Stimulated activated CD8-positive, alpha-beta memory T cell treated with anti-CD3 and anti-CD28 coated beads, Interleukin-15, amount 100 ng/mL, for 48 hours (primary cell): ENCODE data around the gene SEPSECS.
A peak's percentile ranks its signal among the peaks of the same experiment; 100 is the strongest.

ENCODE experiments used
- DNase-seq, 2 donors: peaks; one replicate each; pipeline ENCODE4 v3.0.0-alpha.2; 2020; ENCODE audit warnings: low read depth in 2 of 2

SEPSECS gene

GRCh38 chr4:25155947-25156346, 4.3 kb downstream of the SEPSECS start:
- DNase-seq: no peak

DNA sequence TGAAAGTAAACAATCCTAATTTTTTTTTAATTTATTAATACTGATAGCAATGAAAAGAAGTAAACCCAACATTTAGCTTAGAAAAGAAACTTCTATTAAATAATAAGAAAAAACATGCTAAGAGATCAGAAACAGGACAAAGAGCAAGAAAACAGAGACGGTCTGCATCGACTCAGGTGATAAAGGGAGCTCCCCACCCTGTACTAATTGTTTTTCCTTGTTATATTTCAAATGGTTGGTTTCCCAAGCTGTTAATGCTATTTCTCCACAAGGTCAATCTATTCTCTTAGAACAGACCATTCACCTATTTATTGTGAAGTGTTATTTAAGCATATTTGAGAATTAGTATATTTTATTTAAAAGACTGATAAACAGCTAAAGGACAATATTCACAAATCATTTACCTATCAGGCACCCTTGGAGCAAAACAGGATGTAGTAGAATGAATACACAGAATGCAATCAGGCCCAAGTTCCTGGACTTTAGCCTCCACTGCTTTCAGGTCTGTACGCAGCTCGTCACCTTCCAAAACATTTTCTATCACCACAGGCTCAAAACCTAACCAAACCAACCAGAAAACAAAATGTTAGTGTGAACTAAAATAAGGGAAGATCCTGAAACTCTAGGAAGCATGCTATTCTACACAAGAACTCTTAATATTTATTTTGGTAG, 5.5 kb downstream of the SEPSECS start:
- no peak for DNase-seq

- DNase-seq: no peak
Observed at GRCh38 chr4:25146076-25146475, 14.2 kb downstream of the SEPSECS start.

DNA sequence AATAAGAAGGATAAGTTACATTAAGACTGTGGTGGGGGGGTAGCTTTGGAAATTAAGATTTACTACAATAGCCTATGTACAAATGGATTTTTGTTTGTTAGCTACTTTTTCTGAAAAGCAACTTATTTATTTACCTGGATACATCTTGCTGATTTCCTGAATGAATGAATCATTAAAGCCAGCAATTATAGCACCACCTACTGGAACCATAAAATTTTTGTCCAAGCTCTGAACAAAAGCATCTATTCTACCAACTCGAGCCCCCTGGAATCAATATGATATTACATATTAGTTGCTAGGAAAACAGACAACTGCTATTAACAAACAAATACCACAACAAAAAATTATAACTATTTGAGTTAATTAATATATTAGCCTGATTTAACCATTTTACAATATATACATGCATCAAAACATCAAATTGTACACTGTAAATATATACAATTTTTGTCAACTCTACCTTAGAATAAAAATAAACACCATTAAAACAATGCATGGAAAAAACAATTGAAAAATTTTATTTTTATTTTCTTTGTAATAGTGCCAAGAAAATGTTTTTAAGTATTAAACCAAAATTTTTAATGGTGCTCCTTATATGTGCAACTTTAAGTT, 15.3 kb downstream of the SEPSECS start:
- DNase-seq: no peak

DNA sequence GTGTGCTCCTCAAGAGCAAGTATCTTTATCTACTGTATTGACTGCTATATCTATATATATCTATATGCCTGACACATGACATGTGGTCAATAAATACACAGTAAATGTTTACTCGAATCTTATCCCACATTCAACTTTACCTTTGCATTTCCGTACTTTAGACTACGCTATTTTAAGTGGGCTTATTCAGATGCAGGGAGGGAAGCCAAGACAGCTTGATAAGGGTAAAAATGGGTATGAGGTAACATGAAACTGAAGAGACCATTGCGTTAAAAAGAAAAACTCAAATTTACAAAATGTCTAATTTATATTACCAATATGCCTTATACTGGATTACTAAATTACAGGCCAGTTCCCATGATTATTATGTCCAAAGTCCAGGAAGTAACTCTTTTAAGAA, 17.8 kb downstream of the SEPSECS start:
- no peak for DNase-seq

DNA sequence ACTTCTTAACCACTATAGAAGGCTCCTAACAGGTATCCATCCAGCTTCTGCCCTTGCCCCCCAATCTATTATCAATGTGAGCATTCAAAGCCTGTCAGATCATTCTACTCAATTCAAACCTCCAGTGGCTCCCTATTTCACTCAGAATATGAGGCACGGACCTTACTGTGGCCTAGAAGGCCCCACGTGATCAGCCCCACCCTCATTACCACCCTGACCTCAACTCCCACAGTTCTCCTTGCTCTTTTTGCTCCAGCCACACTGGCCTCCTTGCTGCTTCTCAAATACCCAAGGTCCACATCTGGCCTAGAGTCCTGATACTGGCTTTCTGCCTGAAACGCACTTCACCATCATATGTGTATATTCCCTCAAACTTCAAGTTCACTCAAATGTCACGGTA, 18.7 kb downstream of the SEPSECS start:
- DNase-seq: no peak

DNA sequence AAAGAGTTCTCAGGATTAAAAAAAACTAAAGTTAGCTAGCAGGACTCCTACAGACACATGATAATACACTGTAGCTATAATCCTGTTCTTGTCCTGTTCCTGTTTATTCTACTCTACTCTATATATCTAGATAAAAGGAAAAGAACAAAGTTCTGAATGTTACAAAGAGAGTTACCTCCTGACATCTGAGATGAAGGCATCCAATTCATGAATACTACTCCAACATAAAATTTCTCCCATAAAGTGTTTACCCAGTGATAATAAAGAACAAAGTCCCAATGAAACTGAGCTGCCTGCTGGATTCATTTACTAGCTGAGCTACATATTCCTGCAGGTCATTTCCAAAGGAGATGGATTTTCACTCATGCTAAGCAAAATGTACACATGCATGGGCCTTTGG, 27.1 kb downstream of the SEPSECS start:
- DNase-seq: no peak

DNA sequence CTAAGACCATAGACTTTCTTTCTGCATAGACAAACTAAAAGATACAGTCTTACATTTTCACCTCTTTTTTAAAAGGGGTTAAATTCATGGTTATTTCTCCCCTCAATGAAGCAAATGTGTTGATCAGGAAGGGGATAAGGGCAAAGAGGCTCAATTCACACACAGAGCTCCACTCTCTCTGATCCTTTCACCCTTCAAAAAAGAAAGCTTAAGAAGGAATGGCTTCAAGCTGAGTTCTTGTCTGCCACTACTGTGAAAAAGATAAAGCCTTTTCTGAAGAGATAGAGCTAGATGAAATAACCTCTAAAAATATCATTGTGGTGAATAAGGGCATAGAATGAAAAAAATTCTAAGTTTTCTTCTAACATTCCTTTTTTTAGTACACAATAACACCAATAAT, 28.3 kb downstream of the SEPSECS start:
- no peak for DNase-seq

DNA sequence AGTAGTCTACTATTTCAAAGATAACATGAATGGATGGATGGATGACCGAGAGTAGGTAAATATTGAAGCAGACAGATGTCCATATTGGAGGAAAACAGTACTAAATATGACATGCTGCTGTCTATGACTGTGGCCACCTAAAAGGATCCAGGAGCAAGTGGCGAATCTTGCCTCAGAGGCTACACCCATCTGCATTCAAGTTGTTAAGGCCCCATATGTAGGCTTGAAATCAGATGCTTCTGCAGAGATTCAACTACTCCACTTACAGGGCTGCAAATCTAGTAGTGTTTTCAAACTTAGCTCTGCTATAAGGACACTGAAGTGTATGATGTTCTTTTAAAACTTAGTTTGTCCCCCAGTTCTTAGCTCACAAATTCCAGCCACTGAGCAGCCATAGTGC, 28.9 kb downstream of the SEPSECS start:
- DNase-seq: no peak

DNA sequence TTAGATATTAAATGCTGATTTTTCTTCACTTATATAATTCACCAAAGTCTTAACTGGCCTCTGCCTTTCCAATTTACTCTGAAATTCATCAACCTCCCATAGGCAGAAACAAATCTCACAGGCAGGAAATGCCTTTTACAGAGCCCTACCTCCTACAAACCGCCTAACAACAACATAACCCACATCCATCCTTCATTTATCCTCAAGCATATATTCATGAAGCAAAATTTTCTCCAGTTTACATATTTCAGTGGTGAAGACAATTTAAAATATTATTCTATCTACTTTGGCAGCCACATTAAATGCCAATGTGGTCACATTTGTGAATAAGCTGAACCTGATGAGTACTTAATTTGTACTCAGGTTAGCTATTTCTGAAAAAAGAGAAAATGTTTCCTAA, 30.3 kb downstream of the SEPSECS start:
- no peak for DNase-seq

- DNase-seq: no peak
Observed at GRCh38 chr4:25128671-25129070, 31.6 kb downstream of the SEPSECS start.

GRCh38 chr4:25123236-25123635, 37.0 kb downstream of the SEPSECS start:
- peak in 1 of 2 donors; percentile 5 for DNase-seq

DNA sequence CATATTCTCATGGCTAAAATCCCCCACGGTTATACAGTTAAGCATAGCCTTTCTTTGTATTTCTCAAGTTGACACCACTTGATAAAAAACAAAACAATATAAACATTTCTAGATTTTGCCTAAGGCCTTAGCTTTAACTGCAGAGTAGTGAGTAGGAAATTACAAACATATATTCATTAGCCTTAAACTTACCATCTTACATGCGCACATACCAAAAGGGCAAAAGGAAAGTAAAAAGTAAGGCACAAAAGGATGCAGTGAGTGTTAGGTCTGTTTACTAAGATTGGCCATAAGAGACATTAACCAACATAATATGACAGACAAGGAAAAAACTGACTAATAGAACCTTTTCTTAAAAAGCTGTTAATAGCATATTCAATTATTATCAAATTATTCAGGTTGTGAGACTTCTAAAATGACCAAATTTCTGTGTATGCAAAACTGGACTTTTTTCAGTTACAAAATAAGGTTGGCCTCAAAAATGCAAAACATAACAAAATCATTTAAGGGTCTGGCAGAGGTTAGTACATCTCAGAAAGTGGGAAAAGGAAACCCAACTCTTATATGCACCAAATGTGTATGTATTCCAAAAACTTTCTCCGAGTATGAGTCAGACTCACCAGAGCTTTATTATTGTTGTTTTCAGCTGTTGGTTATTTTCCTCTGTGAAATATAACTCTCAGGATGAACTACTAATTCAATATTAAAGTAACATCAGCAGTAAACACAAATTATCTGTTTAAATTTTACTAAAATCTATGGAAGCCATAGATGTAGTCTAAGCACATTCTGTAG, 39.9 kb downstream of the SEPSECS start:
- DNase-seq: no peak

- no peak for DNase-seq
Observed at GRCh38 chr4:25117716-25118472, 42.4 kb downstream of the SEPSECS start.

DNA sequence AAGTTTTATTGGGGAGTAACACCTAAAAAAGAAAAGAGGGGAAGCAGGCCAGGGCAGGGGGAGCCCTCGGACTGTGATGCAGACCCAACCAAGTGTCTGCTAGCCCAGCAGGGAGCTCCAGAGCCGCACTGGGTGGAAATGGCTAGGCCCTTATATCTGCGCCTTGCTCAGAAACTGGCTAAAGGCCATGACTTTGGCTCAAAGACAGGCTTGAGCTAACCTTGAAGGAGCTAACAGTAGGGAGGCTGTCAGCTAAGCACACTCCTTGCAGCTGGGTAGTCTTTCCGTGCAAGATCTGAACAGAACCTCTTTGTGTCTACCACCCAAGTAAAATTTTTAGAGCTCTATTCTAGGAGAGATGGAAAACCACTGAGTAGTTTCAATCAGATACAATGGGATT, 43.0 kb downstream of the SEPSECS start:
- no peak for DNase-seq

DNA sequence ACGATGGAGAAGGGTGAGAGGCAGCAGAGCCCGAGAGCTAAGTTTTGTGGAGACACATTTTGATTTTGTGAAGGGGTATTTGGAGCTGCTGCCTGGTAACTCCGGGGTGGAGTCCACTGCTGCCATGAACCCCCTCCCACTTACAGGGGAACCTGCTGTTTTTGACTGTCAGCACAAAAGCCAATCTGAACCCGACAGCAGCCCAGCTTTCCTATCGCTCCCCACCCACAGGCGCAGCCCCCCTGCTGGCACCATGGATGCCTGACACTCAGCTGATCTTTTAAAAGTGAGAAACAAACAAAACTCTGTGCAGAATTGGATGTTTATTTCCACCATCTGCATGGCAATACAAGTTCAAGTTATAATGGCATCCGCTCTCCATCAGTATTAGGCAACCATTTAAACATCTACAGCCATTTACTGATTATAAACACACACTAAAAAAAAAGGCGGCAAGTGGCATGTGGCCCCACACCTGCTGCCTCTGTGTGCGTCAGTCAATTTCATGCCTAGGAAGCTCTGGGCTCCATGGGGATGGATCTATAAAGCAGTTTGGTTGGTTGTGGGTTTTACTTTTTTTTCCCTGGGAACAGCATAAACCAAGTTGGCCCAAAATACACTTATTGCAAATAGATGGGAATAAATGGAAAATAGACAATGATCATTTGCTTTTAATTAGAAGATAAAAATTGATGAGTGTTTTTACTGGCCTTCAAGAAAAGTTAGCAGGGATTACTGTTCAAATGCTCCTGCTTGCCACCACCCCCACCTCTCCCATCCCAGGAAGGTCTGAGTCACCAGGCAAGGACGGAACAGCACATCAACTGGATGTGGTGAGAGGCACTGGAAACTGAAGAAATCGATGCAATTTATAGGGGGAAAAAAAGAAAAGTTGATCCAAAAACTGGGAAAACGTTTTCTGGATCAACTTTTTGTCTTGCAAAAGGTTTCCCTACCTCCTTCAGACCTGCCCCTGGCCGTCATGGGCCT, 46.0 kb downstream of the SEPSECS start:
- DNase-seq: no peak

GRCh38 chr4:25112995-25113380, 47.3 kb downstream of the SEPSECS start:
- DNase-seq: no peak

DNA sequence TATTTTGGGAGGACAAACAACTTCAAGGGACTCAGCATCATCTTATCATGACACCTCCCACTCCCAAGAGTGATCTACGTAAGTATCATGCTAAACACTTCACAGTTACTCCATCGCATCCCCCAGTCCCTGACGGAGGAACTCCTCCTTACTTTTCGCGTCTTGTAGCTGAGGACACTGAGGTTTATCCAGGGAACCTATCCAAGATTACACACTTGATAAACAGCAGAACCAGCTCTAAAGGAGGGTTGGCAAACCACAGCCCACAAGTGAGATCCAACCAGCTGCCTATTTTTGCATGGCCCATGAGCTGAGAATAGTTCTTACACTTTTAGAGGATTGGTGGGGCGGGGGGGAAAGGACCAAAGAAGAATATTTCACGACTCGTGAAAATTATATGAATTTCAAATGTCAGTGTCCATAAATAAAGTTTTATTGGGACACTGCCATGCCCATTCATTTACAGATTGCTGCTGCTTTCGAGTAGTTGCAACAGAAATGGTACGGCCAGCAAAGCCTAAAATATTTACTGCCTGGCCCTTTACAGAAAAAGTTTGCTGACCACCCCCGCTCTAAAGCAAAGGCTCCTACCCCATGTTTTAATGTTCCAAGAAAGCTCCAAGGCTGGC, 47.8 kb downstream of the SEPSECS start:
- no peak for DNase-seq

DNA sequence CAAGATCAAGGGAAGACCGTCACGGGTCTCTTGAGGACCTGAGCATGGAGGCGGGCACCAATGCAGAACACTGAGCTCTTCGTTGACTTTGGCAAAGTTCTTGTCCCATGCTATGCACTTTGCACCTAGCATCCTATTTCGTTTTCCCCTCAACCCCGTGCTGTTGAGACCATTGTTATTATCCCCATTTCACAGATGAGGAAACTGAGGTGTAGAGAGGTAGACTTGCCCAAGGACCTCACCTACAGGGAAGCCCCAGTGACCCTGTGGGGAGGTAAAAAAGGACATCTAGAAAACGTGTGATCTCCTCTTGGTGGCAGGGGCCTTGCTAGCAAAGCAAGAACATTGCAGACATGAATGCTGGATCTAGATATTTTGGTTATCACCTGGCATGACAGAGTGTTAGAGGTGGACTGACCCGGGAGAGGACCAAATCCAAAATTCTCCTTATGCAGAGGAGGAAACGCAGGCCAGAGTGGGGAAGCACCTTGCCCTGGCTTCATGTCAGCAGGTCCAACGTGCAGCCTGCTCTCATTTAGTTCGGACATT, 48.5 kb downstream of the SEPSECS start:
- no peak for DNase-seq
